T-helper 1 cell treated with Interleukin-12 subunit alpha and Interleukin-12 subunit beta and Interleukin-4 antibody, amounts not matched to agents 30 μg/mL and 1 μg/mL, for 36 hours (primary cell): ENCODE measurements around the gene LUZP1.
"Not testable (repeated sequence)": the region's sequence is repeated elsewhere in the genome, so short reads cannot be mapped to it uniquely, and the experiment has no call there.

Experiments used
- H3K27ac Mint-ChIP-seq: one replicate; pipeline ENCODE4 v1.8.0; 2021; ENCODE audit warnings: mild to moderate bottlenecking, mixed read lengths
- H3K27me3 Mint-ChIP-seq: one replicate; pipeline ENCODE4 v1.8.0; 2021; ENCODE audit warnings: low read depth, mixed read lengths
- H3K36me3 Mint-ChIP-seq: one replicate; pipeline ENCODE4 v1.8.0; 2021; ENCODE audit warnings: low read depth, mixed read lengths
- H3K4me1 Mint-ChIP-seq: one replicate; pipeline ENCODE4 v1.8.0; 2021; ENCODE audit warnings: low read depth, mixed read lengths
- H3K4me3 Mint-ChIP-seq: one replicate; pipeline ENCODE4 v1.8.0; 2021; ENCODE audit warnings: mild to moderate bottlenecking, moderate library complexity, mixed read lengths
- H3K9me3 Mint-ChIP-seq: one replicate; pipeline ENCODE4 v1.8.0; 2021; ENCODE audit warnings: mixed read lengths

Gene LUZP1

GRCh38 chr1:23198373-23198772 is 29.7 kb upstream of the LUZP1 start:
- peaks cover 3% of the 10 kb centered on the region for H3K27me3 Mint-ChIP-seq
- H3K4me1 Mint-ChIP-seq, result no peaks in the 10 kb centered on the region
- H3K27ac Mint-ChIP-seq, result no peak overlapping the region
- no peak overlapping the region for H3K4me3 Mint-ChIP-seq
- no peaks in the 10 kb centered on the region for H3K36me3 Mint-ChIP-seq
- no peaks in the 10 kb centered on the region for H3K9me3 Mint-ChIP-seq

- Mint-ChIP-seq H3K4me3 (no peak overlapping the region), H3K4me1 (no peaks in the 10 kb centered on the region), H3K27ac (no peak overlapping the region), H3K27me3 (peaks cover 3% of the 10 kb centered on the region), H3K9me3 (no peaks in the 10 kb centered on the region), H3K36me3 (no peaks in the 10 kb centered on the region)
These were observed 28.1 kb upstream of the LUZP1 start for GRCh38 chr1:23196627-23197328.

GRCh38 chr1:23194119-23194984 is 25.7 kb upstream of the LUZP1 start:
- Mint-ChIP-seq H3K36me3 (no peaks in the 10 kb centered on the region), H3K4me1 (no peaks in the 10 kb centered on the region), H3K9me3 (no peaks in the 10 kb centered on the region), H3K27me3 (peaks cover 3% of the 10 kb centered on the region), H3K4me3 (no peak overlapping the region), H3K27ac (no peak overlapping the region)

GRCh38 chr1:23193391-23194118 is 24.9 kb upstream of the LUZP1 start:
- H3K4me3 Mint-ChIP-seq, result no peak overlapping the region
- no peak overlapping the region for H3K27ac Mint-ChIP-seq
- no peaks in the 10 kb centered on the region for H3K4me1 Mint-ChIP-seq
- H3K27me3 Mint-ChIP-seq, result peaks cover 3% of the 10 kb centered on the region
- no peaks in the 10 kb centered on the region for H3K36me3 Mint-ChIP-seq
- H3K9me3 Mint-ChIP-seq, result no peaks in the 10 kb centered on the region

GRCh38 chr1:23191199-23191598 is 22.5 kb upstream of the LUZP1 start:
- no peak overlapping the region for H3K4me3 Mint-ChIP-seq
- peaks cover 3% of the 10 kb centered on the region for H3K27me3 Mint-ChIP-seq
- H3K9me3 Mint-ChIP-seq, result no peaks in the 10 kb centered on the region
- no peaks in the 10 kb centered on the region for H3K4me1 Mint-ChIP-seq
- H3K27ac Mint-ChIP-seq, result no peak overlapping the region
- no peaks in the 10 kb centered on the region for H3K36me3 Mint-ChIP-seq

- H3K4me3 Mint-ChIP-seq, H3K27me3 Mint-ChIP-seq, H3K4me1 Mint-ChIP-seq, H3K27ac Mint-ChIP-seq, H3K9me3 Mint-ChIP-seq, H3K36me3 Mint-ChIP-seq: not testable (repeated sequence)
These were observed 20.3 kb upstream of the LUZP1 start for GRCh38 chr1:23188936-23189452.

- peaks cover 11% of the 10 kb centered on the region for H3K4me1 Mint-ChIP-seq
- no peak overlapping the region for H3K27ac Mint-ChIP-seq
- H3K9me3 Mint-ChIP-seq, result no peaks in the 10 kb centered on the region
- peaks cover 5% of the 10 kb centered on the region for H3K27me3 Mint-ChIP-seq
- no peak overlapping the region for H3K4me3 Mint-ChIP-seq
- no peaks in the 10 kb centered on the region for H3K36me3 Mint-ChIP-seq
These were observed 19.8 kb upstream of the LUZP1 start for GRCh38 chr1:23188434-23188884.

- Mint-ChIP-seq H3K36me3 (no peaks in the 10 kb centered on the region), H3K4me1 (peaks cover 11% of the 10 kb centered on the region), H3K27ac (no peak overlapping the region), H3K27me3 (peaks cover 4% of the 10 kb centered on the region), H3K9me3 (no peaks in the 10 kb centered on the region), H3K4me3 (no peak overlapping the region)
These were observed 19.0 kb upstream of the LUZP1 start for GRCh38 chr1:23187637-23188036.

- Mint-ChIP-seq H3K27ac (no peak overlapping the region), H3K36me3 (no peaks in the 10 kb centered on the region), H3K4me1 (peaks cover 11% of the 10 kb centered on the region), H3K27me3 (peaks cover 4% of the 10 kb centered on the region), H3K9me3 (no peaks in the 10 kb centered on the region), H3K4me3 (no peak overlapping the region)
These were observed 16.7 kb upstream of the LUZP1 start for GRCh38 chr1:23185381-23185780.

GRCh38 chr1:23184212-23184934 is 15.7 kb upstream of the LUZP1 start:
- Mint-ChIP-seq H3K4me3 (peak overlapping the region; percentile 53), H3K4me1 (peaks cover 11% of the 10 kb centered on the region), H3K27ac (no peak overlapping the region), H3K9me3 (no peaks in the 10 kb centered on the region), H3K36me3 (no peaks in the 10 kb centered on the region), H3K27me3 (peaks cover 4% of the 10 kb centered on the region)

- H3K27me3 Mint-ChIP-seq, result peaks cover 15% of the 10 kb centered on the region
- no peaks in the 10 kb centered on the region for H3K36me3 Mint-ChIP-seq
These were observed 11.2 kb upstream of the LUZP1 start for GRCh38 chr1:23179862-23180261.

GRCh38 chr1:23178950-23179349 is 10.3 kb upstream of the LUZP1 start:
- Mint-ChIP-seq H3K4me3 (no peak overlapping the region), H3K27me3 (peaks cover 11% of the 10 kb centered on the region), H3K27ac (no peak overlapping the region), H3K4me1 (peaks cover 18% of the 10 kb centered on the region), H3K9me3 (no peaks in the 10 kb centered on the region), H3K36me3 (no peaks in the 10 kb centered on the region)

More at GRCh38 chr1:23179862-23180261, 11.2 kb upstream of the LUZP1 start:
- Mint-ChIP-seq H3K27ac (no peak overlapping the region), H3K4me1 (peaks cover 18% of the 10 kb centered on the region), H3K4me3 (no peak overlapping the region), H3K9me3 (no peaks in the 10 kb centered on the region)

GRCh38 chr1:23178414-23178813 is 9.8 kb upstream of the LUZP1 start:
- Mint-ChIP-seq H3K4me3 (no peak overlapping the region), H3K27me3 (peaks cover 11% of the 10 kb centered on the region), H3K36me3 (no peaks in the 10 kb centered on the region), H3K4me1 (peaks cover 15% of the 10 kb centered on the region), H3K27ac (no peak overlapping the region), H3K9me3 (no peaks in the 10 kb centered on the region)
